ENCODE results near the gene SCNN1B.

GRCh38 chr16:23298290-23298915 is 3.7 kb upstream of the SCNN1B start:
- TF ChIP-seq CTCF (conservative IDR thresholded peaks at IDR 0.05; ENCODE audit: low read depth, low read length) (no peak), EZH2 (IDR thresholded peaks at IDR 0.05; ENCODE audit: borderline replicate concordance, low read depth, low read length, poor library complexity, severe bottlenecking) (no peak)
